Limb (tissue), 2 donors: ENCODE results near the gene SCYL3.
A peak's percentile ranks its signal among the peaks of the same experiment; 100 is the strongest.
"Not testable (repeated sequence)": the region's sequence is repeated elsewhere in the genome, so short reads cannot be mapped to it uniquely, and the experiment has no call there.

ENCODE experiments used
- DNase-seq, 2 donors: peaks; one replicate each; pipeline ENCODE4 v3.0.0-alpha.2; 2016; ENCODE audit errors: extremely low spot score in 2 of 2

The SCYL3 gene

DNA sequence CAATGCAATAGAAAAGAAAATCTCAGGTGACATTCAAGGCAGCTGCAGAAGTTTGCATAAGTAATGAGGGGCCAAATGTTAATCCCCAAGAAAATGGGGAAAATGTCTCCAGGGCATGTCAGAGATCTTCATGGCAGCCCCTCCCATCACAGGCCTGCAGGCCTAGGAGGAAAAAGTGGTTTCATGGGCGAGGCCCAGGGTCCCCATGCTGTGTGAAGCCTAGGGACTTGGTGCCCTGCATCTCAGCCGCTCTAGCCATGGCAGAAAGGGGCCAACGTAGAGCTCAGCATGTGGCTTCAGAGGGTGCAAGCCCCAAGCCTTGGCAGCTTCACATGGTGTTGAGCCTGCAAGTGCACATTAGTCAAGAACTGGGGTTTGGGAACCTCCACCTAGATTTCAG, 21.7 kb downstream of the SCYL3 start:
- DNase-seq = not testable (repeated sequence)

DNA sequence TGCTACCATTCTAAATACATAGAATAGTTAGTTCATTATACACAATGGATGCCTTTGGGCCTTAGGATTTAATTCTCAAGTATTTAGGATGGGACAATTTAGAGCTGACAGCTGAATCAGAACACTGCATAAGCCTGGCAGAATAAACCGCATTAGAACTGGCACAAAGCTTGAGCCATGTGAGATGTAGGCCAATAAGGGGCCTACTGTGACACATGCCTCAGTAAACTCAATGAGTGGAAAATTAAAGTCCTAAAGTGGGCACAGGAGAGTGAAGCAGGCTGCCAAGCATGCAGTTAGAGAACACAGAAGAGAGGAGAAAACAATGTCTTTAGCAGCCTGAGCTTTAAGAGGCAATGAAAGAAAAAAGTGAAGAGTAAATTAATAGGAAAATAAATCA, 24.3 kb downstream of the SCYL3 start:
- DNase-seq = no peak

DNA sequence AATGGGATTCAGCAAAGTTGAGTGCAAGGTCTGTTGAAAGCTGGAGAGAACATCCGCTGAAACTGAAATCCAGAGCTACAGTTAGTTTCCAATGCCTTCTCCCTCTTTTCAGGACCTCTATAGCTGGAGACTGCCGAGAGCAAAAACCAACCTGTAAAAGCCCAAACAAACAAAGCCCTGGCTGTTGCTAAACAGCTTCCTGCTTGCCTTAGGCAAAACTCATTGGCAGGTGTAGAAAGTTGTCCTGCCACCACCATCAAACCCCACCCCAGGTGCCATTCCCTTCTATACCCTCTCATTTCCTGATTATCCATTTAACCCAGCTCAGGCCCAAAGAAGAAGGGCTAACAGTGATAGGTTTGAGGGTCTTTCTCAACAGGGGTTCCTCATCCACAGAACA, 24.7 kb downstream of the SCYL3 start:
- DNase-seq = no peak

GRCh38 chr1:169867012-169867675, 26.6 kb downstream of the SCYL3 start:
- DNase-seq = peak in 1 of 2 donors; percentile 21

DNA sequence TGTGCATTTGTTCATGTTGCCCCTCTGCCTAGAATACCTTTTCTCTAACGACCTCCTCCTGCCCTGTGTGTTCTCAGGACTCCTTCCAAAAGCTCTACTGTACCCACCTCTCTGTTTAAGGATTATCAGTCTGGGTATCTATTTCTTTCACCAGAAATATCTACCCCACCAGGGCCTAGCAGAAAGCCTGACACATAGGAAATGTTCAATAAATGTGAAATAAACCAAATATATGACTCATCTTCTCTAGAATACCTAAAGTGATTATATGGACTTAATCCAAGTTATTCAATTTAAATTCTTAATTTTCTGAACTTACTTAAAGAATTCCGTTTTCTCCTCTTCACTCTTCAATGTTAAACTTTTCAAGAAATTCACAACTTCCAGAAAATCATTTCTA, 27.1 kb downstream of the SCYL3 start:
- no peak for DNase-seq

DNA sequence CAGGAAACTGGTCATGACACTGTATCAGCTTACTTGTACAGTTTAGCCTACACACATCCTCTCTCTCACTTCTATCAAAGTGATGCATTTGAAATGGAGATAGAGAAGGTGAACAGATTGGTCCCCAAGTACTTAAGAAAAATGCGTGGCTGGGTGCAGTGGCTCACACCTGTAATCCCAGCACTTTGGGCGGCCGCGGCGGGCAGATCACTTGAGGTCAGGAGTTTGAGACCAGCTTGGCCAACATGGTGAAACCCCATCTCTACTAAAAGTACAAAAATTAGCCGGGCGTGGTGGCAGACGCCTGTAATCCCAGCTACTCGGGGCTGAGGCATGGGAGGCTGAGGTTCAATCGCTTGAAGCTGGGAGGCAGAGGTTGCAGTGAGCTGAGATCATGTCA, 29.2 kb downstream of the SCYL3 start:
- not testable (repeated sequence) for DNase-seq

DNA sequence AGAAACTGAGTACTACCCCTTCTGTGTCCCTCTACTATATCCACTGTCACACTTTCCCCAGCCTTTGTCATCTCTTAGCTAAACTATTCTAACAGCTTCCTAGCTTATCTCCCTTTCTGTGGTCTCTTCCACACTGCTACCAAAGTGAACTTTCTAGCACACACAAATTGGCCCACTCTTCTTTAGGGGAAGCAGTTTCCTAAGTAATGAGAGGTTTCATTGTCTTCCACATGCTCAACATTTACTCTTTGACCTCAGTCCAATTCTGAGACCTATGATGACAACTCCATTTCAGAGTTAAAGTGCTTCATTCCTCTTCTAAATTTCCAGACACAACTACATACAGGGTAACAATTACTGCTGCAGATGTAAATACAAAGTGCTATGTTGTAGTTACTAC, 32.9 kb downstream of the SCYL3 start:
- DNase-seq = no peak

DNA sequence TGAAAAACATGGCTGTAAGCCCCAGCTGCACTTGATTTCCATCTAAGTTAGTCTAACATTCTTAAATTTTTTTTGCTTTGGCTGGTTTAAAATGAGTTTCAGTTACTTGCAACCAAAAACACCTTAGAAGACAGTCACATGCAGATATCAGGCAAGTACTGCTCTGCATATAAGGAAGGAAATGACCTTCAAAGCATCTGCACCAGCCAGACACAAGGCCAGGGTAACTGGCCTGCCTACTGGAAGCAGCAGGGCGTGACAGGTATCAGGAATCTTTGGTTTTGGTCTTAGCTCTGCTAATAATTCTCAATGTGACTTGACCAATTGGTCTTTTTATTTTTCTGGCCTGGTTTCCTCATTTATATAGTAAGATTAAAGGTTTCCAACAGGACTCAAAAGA, 33.5 kb downstream of the SCYL3 start:
- no peak for DNase-seq

GRCh38 chr1:169859001-169859400, 34.7 kb downstream of the SCYL3 start:
- DNase-seq = no peak

DNA sequence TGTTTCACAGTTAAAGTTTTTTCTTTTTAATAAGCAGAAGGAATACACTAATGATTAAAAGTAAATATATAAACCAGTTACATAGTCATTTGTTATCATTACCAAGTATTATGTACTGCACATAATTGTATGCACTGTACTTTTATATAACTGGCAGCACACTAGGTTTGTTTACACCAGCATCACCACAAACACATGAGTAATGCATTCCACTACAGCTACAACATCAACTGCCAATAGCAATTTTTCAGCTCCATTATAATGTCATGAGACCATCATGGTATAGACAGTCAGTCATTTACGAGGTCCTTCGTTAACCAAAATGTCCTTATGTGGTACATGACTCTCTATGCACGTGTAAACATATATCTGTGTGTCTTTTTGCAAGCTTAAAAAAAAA, 35.2 kb downstream of the SCYL3 start:
- DNase-seq = no peak

DNA sequence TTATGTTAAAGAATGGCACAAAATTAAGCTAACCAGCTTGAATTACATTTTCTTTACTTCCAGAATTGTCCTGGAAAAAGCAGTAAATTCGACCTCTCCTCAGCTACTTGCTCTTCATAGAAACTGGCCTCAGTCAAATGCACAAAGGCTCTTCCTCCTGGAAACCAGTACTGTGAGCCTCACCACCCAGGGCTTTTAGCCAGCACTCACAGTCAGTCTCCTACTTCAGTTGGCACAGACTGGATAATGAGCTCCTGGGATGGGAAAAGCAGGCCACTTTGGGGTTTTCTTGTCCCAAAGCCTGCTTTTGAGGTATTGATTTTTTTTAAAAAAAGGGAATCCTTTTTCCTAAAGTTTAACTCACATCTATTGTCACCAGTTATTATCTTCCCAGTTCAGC, 40.4 kb downstream of the SCYL3 start:
- no peak for DNase-seq

- DNase-seq = no peak
These were observed 44.2 kb downstream of the SCYL3 start for GRCh38 chr1:169849346-169850022.

GRCh38 chr1:169848456-169848855, 45.2 kb downstream of the SCYL3 start:
- DNase-seq = no peak

- DNase-seq = no peak
These were observed 48.6 kb downstream of the SCYL3 start for GRCh38 chr1:169844941-169845608.

- DNase-seq = no peak
These were observed 54.8 kb downstream of the SCYL3 start for GRCh38 chr1:169838942-169839341.

- DNase-seq = no peak
These were observed 57.5 kb downstream of the SCYL3 start for GRCh38 chr1:169836198-169836597.

DNA sequence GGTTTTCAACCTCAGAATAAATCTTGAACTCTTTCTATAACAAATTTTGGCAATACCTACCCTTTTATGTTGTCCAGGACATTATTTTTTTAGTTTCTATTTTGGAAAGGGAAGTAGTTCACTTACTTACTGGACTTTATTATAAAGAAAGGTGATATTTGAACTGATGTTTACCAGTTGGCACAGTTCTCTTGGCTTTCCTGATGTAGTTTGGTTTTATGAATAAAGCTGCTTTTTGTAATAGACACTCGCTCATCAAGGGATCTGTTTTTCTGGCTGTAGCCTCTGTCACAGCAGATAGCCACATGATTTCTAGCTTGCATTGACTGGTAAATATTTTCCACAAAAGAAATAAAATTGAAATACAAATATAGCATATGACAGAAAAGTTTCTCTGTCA, 58.0 kb downstream of the SCYL3 start:
- DNase-seq = no peak

GRCh38 chr1:169834869-169835268, 58.8 kb downstream of the SCYL3 start:
- DNase-seq = no peak

DNA sequence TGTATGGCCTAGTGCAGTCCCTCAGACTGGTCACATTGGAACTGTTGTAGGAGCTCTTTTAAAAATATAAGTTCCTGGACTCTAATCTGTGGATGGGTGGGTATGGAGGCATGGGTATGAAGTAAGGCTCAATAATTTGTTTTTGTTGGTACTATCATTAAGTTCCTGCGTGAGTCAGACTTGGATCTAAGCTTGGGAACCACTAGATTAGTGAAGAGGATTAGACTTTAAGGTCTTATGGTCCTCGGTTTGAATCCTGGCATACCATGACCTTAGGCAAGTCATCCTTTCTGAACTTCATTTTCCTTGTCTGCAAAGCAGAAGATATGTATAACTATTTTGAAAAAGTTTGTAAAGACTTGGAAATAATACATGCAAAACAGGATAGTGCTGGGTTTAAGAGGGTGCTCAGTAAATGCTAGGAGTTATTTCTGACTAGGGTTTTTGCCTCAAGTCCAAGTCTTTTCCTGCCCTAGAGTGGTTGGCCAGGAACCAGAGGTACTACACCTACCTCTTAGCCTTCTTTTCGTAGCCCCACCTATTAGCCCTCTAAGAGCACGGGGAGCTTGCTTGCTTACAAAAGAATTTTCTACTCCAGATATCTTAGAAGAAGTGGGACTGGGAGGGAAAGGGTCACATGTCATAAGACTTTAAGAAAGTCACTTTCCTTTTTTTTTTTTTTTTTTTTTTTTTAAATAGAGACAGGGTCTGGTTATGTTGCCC, 60.4 kb downstream of the SCYL3 start:
- DNase-seq = no peak

GRCh38 chr1:169829671-169830070, 64.0 kb downstream of the SCYL3 start:
- no peak for DNase-seq

DNA sequence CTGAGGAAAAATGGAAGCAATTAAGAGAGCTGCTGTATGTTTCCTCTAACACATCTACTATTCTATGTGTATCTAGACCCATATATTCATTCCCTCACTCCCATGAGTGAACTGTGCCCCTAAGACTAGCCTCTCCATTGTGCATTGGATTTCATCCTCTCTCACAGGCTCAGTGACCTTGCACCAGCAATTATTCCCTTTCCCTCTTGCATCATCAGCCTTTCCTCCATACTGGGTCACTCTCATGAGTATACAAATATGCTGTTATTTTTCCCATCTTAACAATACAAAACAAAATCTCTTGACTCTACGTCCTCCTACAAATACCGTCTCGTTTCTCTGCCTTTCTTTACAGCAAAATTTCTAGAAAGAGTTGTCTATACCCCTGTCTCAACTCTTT, 69.5 kb downstream of the SCYL3 start:
- no peak for DNase-seq

- DNase-seq = no peak
These were observed 72.2 kb downstream of the SCYL3 start for GRCh38 chr1:169821500-169821899.
